ENCODE measurements around the gene HAAO.
"Not testable (repeated sequence)": the region's sequence is repeated elsewhere in the genome, so short reads cannot be mapped to it uniquely, and the experiment has no call there.

GRCh38 chr2:42731316-42731715 is 61.1 kb downstream of the HAAO start:
- TF ChIP-seq EP300, CTCF, POLR2A (IDR thresholded peaks at IDR 0.05): not testable (repeated sequence)

Measured in ovary (tissue), 3 donors.